HCT116 (cell line): ENCODE results near the gene VAV2. TPM values are rescaled to one million over a fixed set of nuclear protein-coding genes. Genes with fewer than 3 reads are reported as not detected.

ENCODE experiments used
- ATAC-seq: fragments of 200-7000 bp; cut with Tn5 transposase; 2 replicates; pipeline ENCODE4 v1.9.1; 2020; ENCODE audit warnings: mild to moderate bottlenecking, moderate library complexity
- BruUV-seq: library from RNA; stranded (reverse); fragments of 400-500 nt; replicated peaks from 2 replicates; lab custom pipeline; 2021; lab: Mats Ljungman, UMichigan
- CTCF ChIA-PET: fragments of 300-600 bp; sonication (Branson Sonifier 250); formaldehyde crosslinking; loops from one replicate; lab custom pipeline; 2021; ENCODE audit warnings: antibody characterized with exemption; lab: Charles Lee
- POLR2A ChIA-PET: fragments of 300-600, 350-600 bp; sonication (Branson Sonifier 250); formaldehyde crosslinking; loops from one replicate; lab custom pipeline; 2021; ENCODE audit warnings: antibody characterized with exemption; lab: Charles Lee
- RAD21 ChIA-PET, 2 experiments: fragments of 300-600 bp; sonication (Branson Sonifier 250); formaldehyde crosslinking; loops; one replicate each; lab custom pipeline; 2023; ENCODE audit warnings: low total read pairs in 2 of 2; ENCODE audit not compliant: uncharacterized antibody in 2 of 2, unreplicated experiment in 2 of 2, low non-redundant PET in 1 of 2; lab: Charles Lee
- DNase-seq: peaks from one replicate; pipeline ENCODE4 v3.0.0-alpha.2; 2010; ENCODE audit warnings: low read depth, low spot score
- H2AFZ ChIP-seq: fragments of 200-600 bp; shearing (Covaris generic), sonication (generic); 2 replicates; pipeline ENCODE4 v1.6.1; 2017; ENCODE audit warnings: low read depth, mixed run types, mixed read lengths, antibody characterized with exemption, low read length; ENCODE audit not compliant: poor library complexity, severe bottlenecking
- H3K27ac ChIP-seq: 2 replicates; pipeline ENCODE4 v1.5.1; 2012; ENCODE audit warnings: low read depth, low read length
- H3K27me3 ChIP-seq: fragments of 200-600 bp; sonication (generic); 2 replicates; pipeline ENCODE4 v1.6.1; 2016; ENCODE audit warnings: mixed run types, low read length, mixed read lengths; ENCODE audit not compliant: insufficient read depth
- H3K36me3 ChIP-seq, 2 experiments: fragments of 200-500 bp in 1 of 2; fragments of 200-600 bp in 1 of 2; sonication (Bioruptor generic) in 1 of 2; sonication (generic) in 1 of 2; 2 replicates each; pipeline versions ENCODE4 v1.5.1 to v1.6.1; 2014 to 2016; ENCODE audit warnings: low read length in 2 of 2, inconsistent platforms in 1 of 2, mixed read lengths in 1 of 2, mixed run types in 1 of 2; ENCODE audit not compliant: insufficient read depth in 2 of 2, control insufficient read depth in 1 of 2
- H3K4me1 ChIP-seq, 2 experiments: fragments of 200-600 bp in 1 of 2; sonication (generic) in 1 of 2; 2 replicates each; pipeline versions ENCODE4 v1.5.1 to v1.6.1; 2012 to 2017; ENCODE audit warnings: low read length in 2 of 2, inconsistent platforms in 1 of 2, mild to moderate bottlenecking in 1 of 2, mixed read lengths in 1 of 2, mixed run types in 1 of 2, moderate library complexity in 1 of 2; ENCODE audit not compliant: insufficient read depth in 2 of 2, control insufficient read depth in 1 of 2
- H3K4me2 ChIP-seq: fragments of 200-600 bp; sonication (generic); 2 replicates; pipeline ENCODE4 v1.6.1; 2017; ENCODE audit warnings: mixed run types, low read length, mixed read lengths
- H3K4me3 ChIP-seq, 2 experiments: fragments of 200-600 bp in 1 of 2; sonication (generic) in 1 of 2; replicated peaks in 1 of 2; 2 replicates each; pipeline ENCODE4 v1.5.1; 2011 to 2016; ENCODE audit warnings: low read length in 2 of 2, control low read depth in 1 of 2, low read depth in 1 of 2, mild to moderate bottlenecking in 1 of 2, mixed read lengths in 1 of 2, mixed run types in 1 of 2
- H3K79me2 ChIP-seq: fragments of 200-600 bp; sonication (generic); 2 replicates; pipeline ENCODE4 v1.6.1; 2017; ENCODE audit warnings: mild to moderate bottlenecking, mixed run types, low read length, moderate library complexity, mixed read lengths; ENCODE audit not compliant: insufficient read depth
- H3K9ac ChIP-seq: fragments of 200-600 bp; sonication (generic); 2 replicates; pipeline ENCODE4 v1.6.1; 2016; ENCODE audit warnings: low read length, mixed read lengths
- H3K9me2 ChIP-seq: fragments of 200-600 bp; sonication (generic), shearing (Covaris generic); 2 replicates; pipeline ENCODE4 v1.6.1; 2017; ENCODE audit warnings: mixed run types, mild to moderate bottlenecking, moderate library complexity; ENCODE audit not compliant: insufficient read depth
- H3K9me3 ChIP-seq, 2 experiments: fragments of 200-500 bp in 1 of 2; fragments of 200-600 bp in 1 of 2; sonication (Bioruptor generic) in 1 of 2; sonication (generic) in 1 of 2; 2 replicates each; pipeline ENCODE4 v1.6.1; 2014 to 2017; ENCODE audit warnings: low read length in 2 of 2, mixed read lengths in 2 of 2, inconsistent platforms in 1 of 2, low read depth in 1 of 2, mild to moderate bottlenecking in 1 of 2, mixed run types in 1 of 2, moderate library complexity in 1 of 2; ENCODE audit not compliant: control insufficient read depth in 1 of 2, insufficient read depth in 1 of 2
- H4K20me1 ChIP-seq: fragments of 200-600 bp; sonication (generic), shearing (Covaris generic); 2 replicates; pipeline ENCODE4 v1.6.1; 2017; ENCODE audit warnings: mixed run types, mild to moderate bottlenecking, moderate library complexity; ENCODE audit not compliant: insufficient read depth
- CEBPB ChIP-seq: IDR thresholded peaks from 2 replicates; pipeline ENCODE4 v1.6.1; 2012; ENCODE audit warnings: low read depth
- SRF ChIP-seq: IDR thresholded peaks from 2 replicates; pipeline ENCODE4 v1.6.1; 2012; ENCODE audit warnings: low read depth
- intact Hi-C: fragments of 100-400 bp; cut with micrococcal nuclease; formaldehyde crosslinking; loops from 2 replicates; pipeline ENCODE4 v1.10.0; 2022
- total RNA-seq: library from RNA; stranded (reverse); gene quantifications from one replicate; pipeline ENCODE4 v1.2.1, GENCODE V29; 2021; ENCODE audit not compliant: unreplicated experiment
- TF ChIP-seq, protein P1 (sequence below), 3 experiments: fragments of 200-600 bp in 1 of 3; sonication (generic) in 1 of 3; IDR thresholded peaks in 2 of 3; conservative IDR thresholded peaks in 1 of 3; 2 replicates each; pipeline ENCODE4 v1.5.1; 2012 to 2017; ENCODE audit warnings: low read depth in 2 of 3, low read length in 2 of 3, antibody characterized with exemption in 1 of 3, borderline replicate concordance in 1 of 3, control low read depth in 1 of 3, mild to moderate bottlenecking in 1 of 3, mixed read lengths in 1 of 3, mixed run types in 1 of 3, moderate library complexity in 1 of 3; ENCODE audit not compliant: insufficient read depth in 1 of 3
- TF ChIP-seq, protein P2 (sequence below): IDR thresholded peaks from 2 replicates; pipeline ENCODE4 v1.6.1; 2012
- TF ChIP-seq, protein P3 (sequence below): IDR thresholded peaks from 2 replicates; pipeline ENCODE4 v1.6.1; 2012; ENCODE audit warnings: low read depth

Gene VAV2
- total RNA-seq, 1 experiment from 2014 or later: 33.2 TPM

DNA sequence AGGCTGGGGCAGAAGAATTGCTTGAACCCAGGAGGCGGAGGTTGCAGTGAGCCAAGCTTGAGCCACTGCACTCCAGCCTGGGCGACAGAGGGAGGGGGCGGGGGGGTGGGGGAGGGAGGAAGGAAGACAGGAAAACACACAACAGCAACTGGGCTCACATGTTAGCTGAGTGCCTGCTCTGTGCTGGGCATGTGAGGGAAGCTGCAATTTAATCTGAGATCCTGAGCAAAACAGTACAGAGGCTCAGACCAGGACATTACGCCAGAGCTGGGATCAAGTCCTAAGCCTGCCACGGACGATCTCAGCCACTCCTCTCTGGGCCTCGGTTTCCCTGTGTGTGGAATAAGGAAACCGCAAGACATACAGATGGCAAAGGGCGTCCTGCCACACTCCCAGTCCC is 119.1 kb downstream of the VAV2 start:
- no peaks in the 10 kb centered on the region for H3K27me3 ChIP-seq
- H3K79me2 ChIP-seq: peaks cover 47% of the 10 kb centered on the region; the same call in 1 of the 2 replicates
- no peak for TF ChIP-seq CEBPB
- TF ChIP-seq, protein P1, sequence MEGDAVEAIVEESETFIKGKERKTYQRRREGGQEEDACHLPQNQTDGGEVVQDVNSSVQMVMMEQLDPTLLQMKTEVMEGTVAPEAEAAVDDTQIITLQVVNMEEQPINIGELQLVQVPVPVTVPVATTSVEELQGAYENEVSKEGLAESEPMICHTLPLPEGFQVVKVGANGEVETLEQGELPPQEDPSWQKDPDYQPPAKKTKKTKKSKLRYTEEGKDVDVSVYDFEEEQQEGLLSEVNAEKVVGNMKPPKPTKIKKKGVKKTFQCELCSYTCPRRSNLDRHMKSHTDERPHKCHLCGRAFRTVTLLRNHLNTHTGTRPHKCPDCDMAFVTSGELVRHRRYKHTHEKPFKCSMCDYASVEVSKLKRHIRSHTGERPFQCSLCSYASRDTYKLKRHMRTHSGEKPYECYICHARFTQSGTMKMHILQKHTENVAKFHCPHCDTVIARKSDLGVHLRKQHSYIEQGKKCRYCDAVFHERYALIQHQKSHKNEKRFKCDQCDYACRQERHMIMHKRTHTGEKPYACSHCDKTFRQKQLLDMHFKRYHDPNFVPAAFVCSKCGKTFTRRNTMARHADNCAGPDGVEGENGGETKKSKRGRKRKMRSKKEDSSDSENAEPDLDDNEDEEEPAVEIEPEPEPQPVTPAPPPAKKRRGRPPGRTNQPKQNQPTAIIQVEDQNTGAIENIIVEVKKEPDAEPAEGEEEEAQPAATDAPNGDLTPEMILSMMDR (IDR thresholded peaks at IDR 0.05 in 2 of 3, conservative IDR thresholded peaks at IDR 0.05 in 1 of 3; ENCODE audit: borderline replicate concordance in 1 of 3, insufficient read depth in 1 of 3, low read depth in 2 of 3, low read length in 2 of 3): no peak
- TF ChIP-seq SRF: no peak
- TF ChIP-seq, protein P2, sequence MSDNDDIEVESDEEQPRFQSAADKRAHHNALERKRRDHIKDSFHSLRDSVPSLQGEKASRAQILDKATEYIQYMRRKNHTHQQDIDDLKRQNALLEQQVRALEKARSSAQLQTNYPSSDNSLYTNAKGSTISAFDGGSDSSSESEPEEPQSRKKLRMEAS: no peak
- TF ChIP-seq, protein P3, sequence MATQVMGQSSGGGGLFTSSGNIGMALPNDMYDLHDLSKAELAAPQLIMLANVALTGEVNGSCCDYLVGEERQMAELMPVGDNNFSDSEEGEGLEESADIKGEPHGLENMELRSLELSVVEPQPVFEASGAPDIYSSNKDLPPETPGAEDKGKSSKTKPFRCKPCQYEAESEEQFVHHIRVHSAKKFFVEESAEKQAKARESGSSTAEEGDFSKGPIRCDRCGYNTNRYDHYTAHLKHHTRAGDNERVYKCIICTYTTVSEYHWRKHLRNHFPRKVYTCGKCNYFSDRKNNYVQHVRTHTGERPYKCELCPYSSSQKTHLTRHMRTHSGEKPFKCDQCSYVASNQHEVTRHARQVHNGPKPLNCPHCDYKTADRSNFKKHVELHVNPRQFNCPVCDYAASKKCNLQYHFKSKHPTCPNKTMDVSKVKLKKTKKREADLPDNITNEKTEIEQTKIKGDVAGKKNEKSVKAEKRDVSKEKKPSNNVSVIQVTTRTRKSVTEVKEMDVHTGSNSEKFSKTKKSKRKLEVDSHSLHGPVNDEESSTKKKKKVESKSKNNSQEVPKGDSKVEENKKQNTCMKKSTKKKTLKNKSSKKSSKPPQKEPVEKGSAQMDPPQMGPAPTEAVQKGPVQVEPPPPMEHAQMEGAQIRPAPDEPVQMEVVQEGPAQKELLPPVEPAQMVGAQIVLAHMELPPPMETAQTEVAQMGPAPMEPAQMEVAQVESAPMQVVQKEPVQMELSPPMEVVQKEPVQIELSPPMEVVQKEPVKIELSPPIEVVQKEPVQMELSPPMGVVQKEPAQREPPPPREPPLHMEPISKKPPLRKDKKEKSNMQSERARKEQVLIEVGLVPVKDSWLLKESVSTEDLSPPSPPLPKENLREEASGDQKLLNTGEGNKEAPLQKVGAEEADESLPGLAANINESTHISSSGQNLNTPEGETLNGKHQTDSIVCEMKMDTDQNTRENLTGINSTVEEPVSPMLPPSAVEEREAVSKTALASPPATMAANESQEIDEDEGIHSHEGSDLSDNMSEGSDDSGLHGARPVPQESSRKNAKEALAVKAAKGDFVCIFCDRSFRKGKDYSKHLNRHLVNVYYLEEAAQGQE: no peak
- POLR2A ChIA-PET: no interaction called here
- intact Hi-C loops: no loop called here
- CTCF ChIA-PET: interaction anchor here (1.3 kb wide), 1 partner anchor 9 kb away, joined by 3 read pairs; no protein-coding TSS in a partner anchor
- DNase-seq: no peak
- H3K4me2 ChIP-seq: peak overlapping the region; percentile 79
- peaks cover 35 to 46% of the 10 kb centered on the region in 2 experiments for H3K4me1 ChIP-seq
- no peak overlapping the region for H2AFZ ChIP-seq
- RAD21 ChIA-PET: no interaction called here
- BruUV-seq: no TSS peak
- no peaks in the 10 kb centered on the region for H3K36me3 ChIP-seq
- H3K9me2 ChIP-seq: no peaks in the 10 kb centered on the region
- H4K20me1 ChIP-seq: no peaks in the 10 kb centered on the region
- no peaks in the 10 kb centered on the region for H3K9me3 ChIP-seq
- peak overlapping the region; percentile 76; the same call in 1 of the 2 replicates for H3K27ac ChIP-seq
- ATAC-seq: no peak
- peak overlapping the region; percentile 65 for H3K9ac ChIP-seq
- peak overlapping the region in 1 of 2 experiments; percentile 41; a peak in 1 of 4 replicates for H3K4me3 ChIP-seq
